Measurements from ENCODE around the gene ORC4.

Gene ORC4

GRCh38 chr2:147968571-147968970, 52.0 kb downstream of the ORC4 start:
- in situ Hi-C loops (cut with MboI; ENCODE audit: low pct_unique_long_range_greater_than_20kb, low sequenced_read_pairs) = no loop called here

GRCh38 chr2:147952118-147952517, 68.4 kb downstream of the ORC4 start:
- in situ Hi-C loops (cut with MboI; ENCODE audit: low pct_unique_long_range_greater_than_20kb, low sequenced_read_pairs) = no loop called here
- DNase-seq = no peak

More at GRCh38 chr2:147968571-147968970, 52.0 kb downstream of the ORC4 start:
- no peak for DNase-seq

- no peak for DNase-seq
- in situ Hi-C loops (cut with MboI; ENCODE audit: low pct_unique_long_range_greater_than_20kb, low sequenced_read_pairs) = no loop called here
Measured at GRCh38 chr2:147945660-147946059, 74.9 kb downstream of the ORC4 start.

GRCh38 chr2:147939313-147939712, 81.2 kb downstream of the ORC4 start:
- no peak for DNase-seq
- in situ Hi-C loops (cut with MboI; ENCODE audit: low pct_unique_long_range_greater_than_20kb, low sequenced_read_pairs) = no loop called here

- peak; percentile 56 for DNase-seq
- in situ Hi-C loops (cut with MboI; ENCODE audit: low pct_unique_long_range_greater_than_20kb, low sequenced_read_pairs) = no loop called here
Measured at GRCh38 chr2:147937744-147938349, 82.7 kb downstream of the ORC4 start.

GRCh38 chr2:147934881-147935620, 85.5 kb downstream of the ORC4 start:
- in situ Hi-C loops (cut with MboI; ENCODE audit: low pct_unique_long_range_greater_than_20kb, low sequenced_read_pairs) = no loop called here
- DNase-seq = no peak

- no peak for DNase-seq
- in situ Hi-C loops (cut with MboI; ENCODE audit: low pct_unique_long_range_greater_than_20kb, low sequenced_read_pairs) = no loop called here
Measured at GRCh38 chr2:147933931-147934330, 86.6 kb downstream of the ORC4 start.

GRCh38 chr2:147927053-147927588, 93.4 kb downstream of the ORC4 start:
- DNase-seq = no peak
- in situ Hi-C loops (cut with MboI; ENCODE audit: low pct_unique_long_range_greater_than_20kb, low sequenced_read_pairs) = no loop called here

- in situ Hi-C loops (cut with MboI; ENCODE audit: low pct_unique_long_range_greater_than_20kb, low sequenced_read_pairs) = no loop called here
- no peak for DNase-seq
Measured at GRCh38 chr2:147925886-147926285, 94.7 kb downstream of the ORC4 start.

GRCh38 chr2:147924647-147925046, 95.9 kb downstream of the ORC4 start:
- in situ Hi-C loops (cut with MboI; ENCODE audit: low pct_unique_long_range_greater_than_20kb, low sequenced_read_pairs) = loop anchor here (25.0 kb wide), 1 partner anchor 512 kb away; no protein-coding TSS in a partner anchor
- DNase-seq = no peak

GRCh38 chr2:147923846-147924245, 96.7 kb downstream of the ORC4 start:
- in situ Hi-C loops (cut with MboI; ENCODE audit: low pct_unique_long_range_greater_than_20kb, low sequenced_read_pairs) = loop anchor here (25.0 kb wide), 1 partner anchor 512 kb away; no protein-coding TSS in a partner anchor
- DNase-seq = no peak

GRCh38 chr2:147917161-147917560, 103.4 kb downstream of the ORC4 start:
- DNase-seq = no peak
- in situ Hi-C loops (cut with MboI; ENCODE audit: low pct_unique_long_range_greater_than_20kb, low sequenced_read_pairs) = loop anchor here (25.0 kb wide), 1 partner anchor 505 kb away; no protein-coding TSS in a partner anchor

- in situ Hi-C loops (cut with MboI; ENCODE audit: low pct_unique_long_range_greater_than_20kb, low sequenced_read_pairs) = loop anchor here (25.0 kb wide), 1 partner anchor 504 kb away; no protein-coding TSS in a partner anchor
- DNase-seq = no peak
Measured at GRCh38 chr2:147916723-147917122, 103.8 kb downstream of the ORC4 start.

GRCh38 chr2:147916067-147916466, 104.5 kb downstream of the ORC4 start:
- no peak for DNase-seq
- in situ Hi-C loops (cut with MboI; ENCODE audit: low pct_unique_long_range_greater_than_20kb, low sequenced_read_pairs) = loop anchor here (25.0 kb wide), 1 partner anchor 504 kb away; no protein-coding TSS in a partner anchor

GRCh38 chr2:147913701-147914480, 106.6 kb downstream of the ORC4 start:
- in situ Hi-C loops (cut with MboI; ENCODE audit: low pct_unique_long_range_greater_than_20kb, low sequenced_read_pairs) = loop anchor here (25.0 kb wide), 1 partner anchor 502 kb away; no protein-coding TSS in a partner anchor
- DNase-seq = peak; percentile 69

GRCh38 chr2:147910990-147911473, 109.5 kb downstream of the ORC4 start:
- in situ Hi-C loops (cut with MboI; ENCODE audit: low pct_unique_long_range_greater_than_20kb, low sequenced_read_pairs) = loop anchor here (25.0 kb wide), 1 partner anchor 499 kb away; no protein-coding TSS in a partner anchor
- DNase-seq = peak; percentile 72

GRCh38 chr2:147909178-147909577, 111.4 kb downstream of the ORC4 start:
- DNase-seq = no peak
- in situ Hi-C loops (cut with MboI; ENCODE audit: low pct_unique_long_range_greater_than_20kb, low sequenced_read_pairs) = loop anchor here (25.0 kb wide), 1 partner anchor 497 kb away; no protein-coding TSS in a partner anchor

- DNase-seq = no peak
- in situ Hi-C loops (cut with MboI; ENCODE audit: low pct_unique_long_range_greater_than_20kb, low sequenced_read_pairs) = loop anchor here (25.0 kb wide), 1 partner anchor 492 kb away; no protein-coding TSS in a partner anchor
Measured at GRCh38 chr2:147904051-147904450, 116.5 kb downstream of the ORC4 start.

GRCh38 chr2:147888680-147889079, 131.9 kb downstream of the ORC4 start:
- no peak for DNase-seq

More at GRCh38 chr2:147888680-147889079, 131.9 kb downstream of the ORC4 start:
- in situ Hi-C loops (cut with MboI; ENCODE audit: low pct_unique_long_range_greater_than_20kb, low sequenced_read_pairs) = no loop called here
